Measurements from ENCODE around the gene AGTRAP. TPM values are rescaled to one million over a fixed set of nuclear protein-coding genes. Genes with fewer than 3 reads are reported as not detected.
A peak's percentile ranks its signal among the peaks of the same experiment; 100 is the strongest.

AGTRAP gene
- total and polyA plus RNA-seq, 9 of the 15 experiments (the other 6 are each of a cell fraction or from before 2014, with no cell fraction given) = 26.8 to 105 (median 57.5) TPM

GRCh38 chr1:11729498-11730428, 6.2 kb upstream of the AGTRAP start (continued):
- TF ChIP-seq THRB (CRISPR knock-in tag; conservative IDR thresholded peaks at IDR 0.05) (peak; percentile 36; the same call in 1 of the 2 replicates), ZBTB9 (CRISPR knock-in tag; IDR thresholded peaks at IDR 0.05) (peak; percentile 33; the same call in 1 of the 2 replicates), HEY1 (CRISPR knock-in tag; IDR thresholded peaks at IDR 0.05; ENCODE audit: borderline replicate concordance) (no peak), ZNF395 (CRISPR knock-in tag; IDR thresholded peaks at IDR 0.05) (peak; percentile 53), MCM3 (IDR thresholded peaks at IDR 0.05) (no peak), ZNF217 (CRISPR knock-in tag; IDR thresholded peaks at IDR 0.05) (no peak), ZNF655 (CRISPR knock-in tag; IDR thresholded peaks at IDR 0.05) (no peak), EP400 (IDR thresholded peaks at IDR 0.05) (no peak), KDM4B (IDR thresholded peaks at IDR 0.05; ENCODE audit: borderline replicate concordance in 2 of 2, low read depth in 1 of 2) (no peak), CREBBP (IDR thresholded peaks at IDR 0.05; ENCODE audit: low read depth, low read length) (no peak), GMEB1 (CRISPR knock-in tag; IDR thresholded peaks at IDR 0.05) (no peak), ZNF766 (CRISPR knock-in tag; conservative IDR thresholded peaks at IDR 0.05) (0 out of 2 replicates have a peak, but pooled peaks have one; percentile 11), KHSRP (IDR thresholded peaks at IDR 0.05) (no peak), CBX8 (IDR thresholded peaks at IDR 0.05; ENCODE audit: borderline replicate concordance, extremely low read depth, low read depth, low read length, poor library complexity, severe bottlenecking) (no peak), NFIX (CRISPR knock-in tag; IDR thresholded peaks at IDR 0.05; ENCODE audit: low read depth) (no peak), SAP30 (IDR thresholded peaks at IDR 0.05; ENCODE audit: borderline replicate concordance, insufficient read depth, low read depth, low read length, poor library complexity, severe bottlenecking) (no peak), TOE1 (IDR thresholded peaks at IDR 0.05; ENCODE audit: borderline replicate concordance) (0 out of 2 replicates have a peak, but pooled peaks have one; percentile 22), TOE1 (CRISPR knock-in tag; IDR thresholded peaks at IDR 0.05; ENCODE audit: borderline replicate concordance, low read depth) (no peak), SNIP1 (IDR thresholded peaks at IDR 0.05; ENCODE audit: low read depth) (no peak)
